Measurements from ENCODE around the gene EFCAB6.

DNA sequence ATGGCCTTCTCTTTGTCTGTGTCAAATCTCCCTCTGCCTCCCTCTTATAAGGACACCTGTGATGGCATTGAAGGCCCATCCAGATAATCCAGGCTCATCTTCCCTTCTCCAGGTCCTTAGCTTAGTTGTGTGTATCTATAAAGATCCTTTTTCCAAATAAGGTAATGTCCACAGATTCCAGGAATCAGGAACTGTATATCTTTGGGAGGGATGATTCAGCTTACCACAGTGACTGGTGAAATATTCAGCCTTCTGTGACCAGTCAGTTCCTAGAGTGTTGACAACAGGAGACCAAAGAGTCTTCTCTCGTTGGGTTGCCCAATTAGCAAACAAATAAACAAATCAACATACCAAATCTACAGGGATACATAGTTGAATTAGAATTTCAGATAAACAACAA is 224.5 kb downstream of the EFCAB6 start:
- no peak for TF ChIP-seq POLR2A (IDR thresholded peaks at IDR 0.05)
- TF ChIP-seq, protein P1, sequence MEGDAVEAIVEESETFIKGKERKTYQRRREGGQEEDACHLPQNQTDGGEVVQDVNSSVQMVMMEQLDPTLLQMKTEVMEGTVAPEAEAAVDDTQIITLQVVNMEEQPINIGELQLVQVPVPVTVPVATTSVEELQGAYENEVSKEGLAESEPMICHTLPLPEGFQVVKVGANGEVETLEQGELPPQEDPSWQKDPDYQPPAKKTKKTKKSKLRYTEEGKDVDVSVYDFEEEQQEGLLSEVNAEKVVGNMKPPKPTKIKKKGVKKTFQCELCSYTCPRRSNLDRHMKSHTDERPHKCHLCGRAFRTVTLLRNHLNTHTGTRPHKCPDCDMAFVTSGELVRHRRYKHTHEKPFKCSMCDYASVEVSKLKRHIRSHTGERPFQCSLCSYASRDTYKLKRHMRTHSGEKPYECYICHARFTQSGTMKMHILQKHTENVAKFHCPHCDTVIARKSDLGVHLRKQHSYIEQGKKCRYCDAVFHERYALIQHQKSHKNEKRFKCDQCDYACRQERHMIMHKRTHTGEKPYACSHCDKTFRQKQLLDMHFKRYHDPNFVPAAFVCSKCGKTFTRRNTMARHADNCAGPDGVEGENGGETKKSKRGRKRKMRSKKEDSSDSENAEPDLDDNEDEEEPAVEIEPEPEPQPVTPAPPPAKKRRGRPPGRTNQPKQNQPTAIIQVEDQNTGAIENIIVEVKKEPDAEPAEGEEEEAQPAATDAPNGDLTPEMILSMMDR (IDR thresholded peaks at IDR 0.05), result no peak
